Astrocyte (in vitro differentiated cells and primary cell): Measurements from ENCODE around the gene FKBP7. TPM values are rescaled to one million over a fixed set of nuclear protein-coding genes. Genes with fewer than 3 reads are reported as not detected.

Experiments
- DNase-seq: peaks from one replicate; pipeline ENCODE4 v3.0.0-alpha.2; 2010; ENCODE audit warnings: low read depth
- FAIRE-seq: peaks from 2 replicates; lab custom pipeline; 2011; peaks lifted over from hg19 to GRCh38; lab: Jason Lieb, UNC
- H2AFZ ChIP-seq: 2 replicates; pipeline ENCODE4 v1.6.0; 2012; ENCODE audit warnings: low read depth, low read length, inconsistent platforms
- H3K27ac ChIP-seq: 2 replicates; pipeline ENCODE4 v1.5.1; 2011; ENCODE audit warnings: low read depth, low read length, inconsistent platforms
- H3K27me3 ChIP-seq: 2 replicates; pipeline ENCODE4 v1.6.0; 2011; ENCODE audit warnings: low read length, inconsistent platforms; ENCODE audit not compliant: insufficient read depth
- H3K36me3 ChIP-seq: 2 replicates; pipeline ENCODE4 v1.5.1; 2011; ENCODE audit warnings: low read length, inconsistent platforms; ENCODE audit not compliant: insufficient read depth
- H3K4me1 ChIP-seq: 2 replicates; pipeline ENCODE4 v1.5.1; 2011; ENCODE audit warnings: low read length, inconsistent platforms; ENCODE audit not compliant: insufficient read depth
- H3K4me2 ChIP-seq: 2 replicates; pipeline ENCODE4 v1.6.0; 2012; ENCODE audit warnings: low read length, inconsistent platforms
- H3K4me3 ChIP-seq: 2 replicates; pipeline ENCODE4 v1.5.1; 2011; ENCODE audit warnings: low read depth, mild to moderate bottlenecking, low read length, inconsistent platforms; ENCODE audit not compliant: insufficient read depth
- H3K79me2 ChIP-seq: 2 replicates; pipeline ENCODE4 v1.6.0; 2012; ENCODE audit warnings: mild to moderate bottlenecking, low read length, inconsistent platforms; ENCODE audit not compliant: insufficient read depth
- H3K9ac ChIP-seq: 2 replicates; pipeline ENCODE4 v1.6.0; 2012; ENCODE audit warnings: mild to moderate bottlenecking, low read length, inconsistent platforms
- H3K9me3 ChIP-seq: 2 replicates; pipeline ENCODE4 v1.5.1; 2012; ENCODE audit warnings: low read depth, mild to moderate bottlenecking, low read length, inconsistent platforms; ENCODE audit not compliant: insufficient read depth
- H4K20me1 ChIP-seq: 2 replicates; pipeline ENCODE4 v1.6.0; 2012; ENCODE audit warnings: low read length, inconsistent platforms; ENCODE audit not compliant: insufficient read depth
- H3K27ac Mint-ChIP-seq: one replicate; pipeline ENCODE4 v1.8.0; 2021; ENCODE audit warnings: mild to moderate bottlenecking, mixed read lengths; ENCODE audit not compliant: unreplicated experiment
- H3K27me3 Mint-ChIP-seq: one replicate; pipeline ENCODE4 v1.8.0; 2021; ENCODE audit warnings: low read depth, mixed read lengths; ENCODE audit not compliant: unreplicated experiment
- H3K36me3 Mint-ChIP-seq: one replicate; pipeline ENCODE4 v1.8.0; 2021; ENCODE audit warnings: low read depth, mixed read lengths; ENCODE audit not compliant: unreplicated experiment
- H3K4me1 Mint-ChIP-seq: one replicate; pipeline ENCODE4 v1.8.0; 2021; ENCODE audit warnings: low read depth, mixed read lengths; ENCODE audit not compliant: unreplicated experiment
- H3K4me3 Mint-ChIP-seq: one replicate; pipeline ENCODE4 v1.8.0; 2021; ENCODE audit warnings: mild to moderate bottlenecking, moderate library complexity, mixed read lengths; ENCODE audit not compliant: unreplicated experiment
- H3K9me3 Mint-ChIP-seq: one replicate; pipeline ENCODE4 v1.8.0; 2021; ENCODE audit warnings: mild to moderate bottlenecking, mixed read lengths; ENCODE audit not compliant: unreplicated experiment
- CTCF ChIP-seq: IDR thresholded peaks from 2 replicates; pipeline ENCODE4 v1.5.1; 2011; ENCODE audit warnings: low read depth, mild to moderate bottlenecking, inconsistent platforms, low read length, moderate library complexity; ENCODE audit not compliant: insufficient read depth
- EZH2 ChIP-seq: IDR thresholded peaks from 2 replicates; pipeline ENCODE4 v1.6.1; 2012; ENCODE audit warnings: mild to moderate bottlenecking, low read length, inconsistent platforms; ENCODE audit not compliant: insufficient read depth
- total RNA-seq: library from RNA; stranded (reverse); gene quantifications from 2 replicates; pipeline ENCODE4 v1.2.1, GENCODE V29; 2021

The FKBP7 gene
- total RNA-seq, 1 donor from 2014 or later, result 45.1 TPM

DNA sequence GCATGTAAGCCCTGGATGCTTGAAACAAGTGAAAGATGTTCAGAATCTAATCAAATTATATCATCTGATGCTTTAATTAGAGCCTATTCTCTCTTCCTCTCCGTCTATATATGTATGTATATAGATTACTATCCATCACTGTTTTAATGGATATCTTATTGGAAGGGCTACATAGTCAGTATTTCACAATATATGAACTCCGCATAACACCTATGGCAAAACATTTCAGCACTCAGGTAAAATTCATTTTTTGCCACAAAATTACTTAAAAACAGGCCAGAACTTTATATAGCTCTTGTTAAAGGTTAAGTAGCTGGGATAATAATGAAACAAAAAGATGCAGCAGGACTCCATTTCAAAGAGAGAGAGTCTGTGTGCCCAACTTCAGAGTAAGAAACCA is 26.1 kb downstream of the FKBP7 start:
- DNase-seq (no peak), FAIRE-seq (no peak)
- Histone ChIP-seq H4K20me1 (peaks cover 28% of the 10 kb centered on the region), H3K4me1 (peaks cover 18% of the 10 kb centered on the region), H3K4me2 (no peak overlapping the region), H3K9me3 (no peaks in the 10 kb centered on the region), H3K9ac (no peak overlapping the region), H2AFZ (no peak overlapping the region), H3K36me3 (peaks cover 14% of the 10 kb centered on the region), H3K27me3 (no peaks in the 10 kb centered on the region), H3K27ac (no peak overlapping the region), H3K79me2 (peaks cover 35% of the 10 kb centered on the region), H3K4me3 (no peak overlapping the region)
- Mint-ChIP-seq H3K4me1 (peaks cover 32% of the 10 kb centered on the region), H3K4me3 (peak overlapping the region; percentile 60), H3K27me3 (no peaks in the 10 kb centered on the region), H3K9me3 (no peaks in the 10 kb centered on the region), H3K36me3 (peaks cover 3% of the 10 kb centered on the region), H3K27ac (peak overlapping the region; percentile 99)
- TF ChIP-seq CTCF, result no peak

- H3K4me3 Mint-ChIP-seq, result peak within 1 kb of the TSS; percentile 92
- no peaks in the 10 kb centered on the region for H3K9me3 Mint-ChIP-seq
- peaks cover 29% of the 10 kb centered on the region for H3K4me1 Mint-ChIP-seq
- peak within 1 kb of the TSS; percentile 89 for H3K4me3 ChIP-seq
- H3K27ac Mint-ChIP-seq, result peak within 1 kb of the TSS; percentile 99
- H3K9me3 ChIP-seq, result no peaks in the 10 kb centered on the region
- peaks cover 19% of the 10 kb centered on the region for H3K36me3 ChIP-seq
- DNase-seq, result peak; percentile 91
- no peak for TF ChIP-seq CTCF
- TF ChIP-seq EZH2, result no peak
- peaks cover 29% of the 10 kb centered on the region for H4K20me1 ChIP-seq
- peaks cover 18% of the 10 kb centered on the region for H3K4me1 ChIP-seq
- H3K27me3 Mint-ChIP-seq, result no peaks in the 10 kb centered on the region
- H3K4me2 ChIP-seq, result peak within 1 kb of the TSS; percentile 98
- peaks cover 9% of the 10 kb centered on the region for H3K36me3 Mint-ChIP-seq
- no peak for FAIRE-seq
- peaks cover 39% of the 10 kb centered on the region for H3K79me2 ChIP-seq
- peak within 1 kb of the TSS; percentile 97 for H3K27ac ChIP-seq
- H3K9ac ChIP-seq, result peak within 1 kb of the TSS; percentile 98
- H2AFZ ChIP-seq, result peak within 1 kb of the TSS; percentile 94
- H3K27me3 ChIP-seq, result no peaks in the 10 kb centered on the region
Measured at GRCh38 chr2:178450774-178451525, 27.4 kb downstream of the FKBP7 start, which contains the start of the genes PJVK and PRKRA. TSS of gene PJVK (plus strand) at chr2:178451378. CDS start at chr2:178453410, 2,032 bp downstream. TSS of gene PRKRA (minus strand) at chr2:178451175. CDS start at chr2:178451030, 145 bp downstream.

DNA sequence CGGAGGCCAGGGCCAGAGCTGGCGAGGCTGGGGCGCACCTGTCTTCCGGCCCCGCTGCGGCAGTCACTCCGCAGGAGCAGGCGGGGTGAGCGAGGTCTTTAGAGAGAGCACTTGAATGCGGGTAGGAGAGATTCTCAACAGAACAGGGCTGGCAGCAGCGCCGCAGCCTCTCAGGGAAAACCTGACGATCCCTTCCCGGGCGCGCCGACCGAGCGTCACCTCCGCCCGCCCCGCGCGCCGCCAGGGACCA is 28.0 kb downstream of the FKBP7 start:
- H3K27ac ChIP-seq, result peak overlapping the region; percentile 97
- no peak for FAIRE-seq
- TF ChIP-seq EZH2 (no peak), CTCF (no peak)
- H3K36me3 ChIP-seq, result peaks cover 19% of the 10 kb centered on the region
- Mint-ChIP-seq H3K9me3 (no peaks in the 10 kb centered on the region), H3K36me3 (peaks cover 9% of the 10 kb centered on the region), H3K4me3 (peak overlapping the region; percentile 92), H3K4me1 (peaks cover 24% of the 10 kb centered on the region), H3K27ac (peak overlapping the region; percentile 89), H3K27me3 (no peaks in the 10 kb centered on the region)
- peaks cover 14% of the 10 kb centered on the region for H3K4me1 ChIP-seq
- H3K4me3 ChIP-seq, result peak overlapping the region; percentile 89
- peak overlapping the region; percentile 94 for H2AFZ ChIP-seq
- H3K79me2 ChIP-seq, result peaks cover 41% of the 10 kb centered on the region
- no peak for DNase-seq
- peaks cover 32% of the 10 kb centered on the region for H4K20me1 ChIP-seq
- no peaks in the 10 kb centered on the region for H3K9me3 ChIP-seq
- no peaks in the 10 kb centered on the region for H3K27me3 ChIP-seq
- peak overlapping the region; percentile 98 for H3K4me2 ChIP-seq
- H3K9ac ChIP-seq, result peak overlapping the region; percentile 98
